ENCODE results near the gene ASTE1.

- TF ChIP-seq CTCF (IDR thresholded peaks at IDR 0.05; ENCODE audit: insufficient read depth, low read depth, low read length) = no peak
- no peak for TF ChIP-seq EZH2 (IDR thresholded peaks at IDR 0.05; ENCODE audit: insufficient read depth, low read length)
These were observed 59.3 kb downstream of the ASTE1 start for GRCh38 chr3:130967281-130967680.

All from astrocyte (in vitro differentiated cells and primary cell).